Measurements from ENCODE around the gene SMC5.

The SMC5 gene

GRCh38 chr9:70263421-70263820 lies 4.6 kb downstream of the SMC5 start:
- Histone ChIP-seq H3K4me3 (ENCODE audit: low read depth in 1 of 2, low read length in 2 of 2) (no peak overlapping the region), H3K36me3 (ENCODE audit: control insufficient read depth in 1 of 2, insufficient read depth in 2 of 2, low read length in 2 of 2) (peaks cover 27 to 31% of the 10 kb centered on the region in 2 donors), H3K4me1 (ENCODE audit: control insufficient read depth in 1 of 2, insufficient read depth in 2 of 2, low read length in 2 of 2) (peaks cover 16 to 33% of the 10 kb centered on the region in 2 donors), H3K27me3 (ENCODE audit: low read depth, low read length) (no peaks in the 10 kb centered on the region), H3K27ac (ENCODE audit: low read length) (no peak overlapping the region), H3K9me3 (ENCODE audit: control insufficient read depth in 1 of 2, low read length in 2 of 2) (no peaks in the 10 kb centered on the region)

- Histone ChIP-seq H3K27me3 (ENCODE audit: low read depth, low read length) (no peaks in the 10 kb centered on the region), H3K4me1 (ENCODE audit: control insufficient read depth in 1 of 2, insufficient read depth in 2 of 2, low read length in 2 of 2) (no peaks in the 10 kb centered on the region), H3K36me3 (ENCODE audit: control insufficient read depth in 1 of 2, insufficient read depth in 2 of 2, low read length in 2 of 2) (peaks cover 0 to 3% of the 10 kb centered on the region in 2 donors), H3K27ac (ENCODE audit: low read length) (no peak overlapping the region), H3K9me3 (ENCODE audit: control insufficient read depth in 1 of 2, low read length in 2 of 2) (no peaks in the 10 kb centered on the region), H3K4me3 (ENCODE audit: low read depth in 1 of 2, low read length in 2 of 2) (no peak overlapping the region)
Measured at GRCh38 chr9:70278305-70278704, 19.5 kb downstream of the SMC5 start.

- peaks cover 3 to 4% of the 10 kb centered on the region in 2 donors for H3K36me3 ChIP-seq (ENCODE audit: control insufficient read depth in 1 of 2, insufficient read depth in 2 of 2, low read length in 2 of 2)
- no peak overlapping the region for H3K27ac ChIP-seq (ENCODE audit: low read length)
Measured at GRCh38 chr9:70283848-70284247, 25.1 kb downstream of the SMC5 start.

DNA sequence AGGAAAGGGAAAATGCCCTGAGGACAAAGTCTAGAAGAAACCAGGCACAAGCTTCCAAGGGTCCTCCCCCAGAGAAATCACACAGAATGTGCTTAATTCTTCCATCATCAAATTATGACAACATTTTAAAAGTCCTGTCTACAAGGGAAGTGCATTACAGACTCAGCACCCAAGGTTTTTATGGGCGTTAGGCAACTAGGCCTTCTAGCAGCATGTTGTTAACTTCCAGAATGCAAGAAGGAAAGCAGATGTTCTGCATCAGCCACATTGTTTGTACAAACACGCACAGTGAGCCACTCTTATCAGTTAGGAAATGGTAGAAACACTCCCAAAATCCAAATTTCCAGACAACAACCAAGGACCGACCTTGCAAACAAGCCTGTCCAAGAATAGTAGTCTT lies 26.5 kb downstream of the SMC5 start:
- Histone ChIP-seq H3K4me3 (ENCODE audit: low read depth in 1 of 2, low read length in 2 of 2) (no peak overlapping the region), H3K27me3 (ENCODE audit: low read depth, low read length) (no peaks in the 10 kb centered on the region), H3K36me3 (ENCODE audit: control insufficient read depth in 1 of 2, insufficient read depth in 2 of 2, low read length in 2 of 2) (peaks cover 3 to 4% of the 10 kb centered on the region in 2 donors), H3K9me3 (ENCODE audit: control insufficient read depth in 1 of 2, low read length in 2 of 2) (no peaks in the 10 kb centered on the region), H3K4me1 (ENCODE audit: control insufficient read depth in 1 of 2, insufficient read depth in 2 of 2, low read length in 2 of 2) (peaks cover 0 to 16% of the 10 kb centered on the region in 2 donors), H3K27ac (ENCODE audit: low read length) (no peak overlapping the region)

More at GRCh38 chr9:70283848-70284247, 25.1 kb downstream of the SMC5 start:
- Histone ChIP-seq H3K4me1 (ENCODE audit: control insufficient read depth in 1 of 2, insufficient read depth in 2 of 2, low read length in 2 of 2) (peaks cover 0 to 16% of the 10 kb centered on the region in 2 donors), H3K9me3 (ENCODE audit: control insufficient read depth in 1 of 2, low read length in 2 of 2) (no peaks in the 10 kb centered on the region), H3K4me3 (ENCODE audit: low read depth in 1 of 2, low read length in 2 of 2) (no peak overlapping the region), H3K27me3 (ENCODE audit: low read depth, low read length) (no peaks in the 10 kb centered on the region)

GRCh38 chr9:70285981-70286598 lies 27.3 kb downstream of the SMC5 start:
- no peaks in the 10 kb centered on the region for H3K27me3 ChIP-seq (ENCODE audit: low read depth, low read length)
- H3K27ac ChIP-seq (ENCODE audit: low read length) = no peak overlapping the region
- no peak overlapping the region for H3K4me3 ChIP-seq (ENCODE audit: low read depth in 1 of 2, low read length in 2 of 2)
- peaks cover 0 to 16% of the 10 kb centered on the region in 2 donors for H3K4me1 ChIP-seq (ENCODE audit: control insufficient read depth in 1 of 2, insufficient read depth in 2 of 2, low read length in 2 of 2)
- H3K36me3 ChIP-seq (ENCODE audit: control insufficient read depth in 1 of 2, insufficient read depth in 2 of 2, low read length in 2 of 2) = peaks cover 4% of the 10 kb centered on the region in 2 donors
- no peaks in the 10 kb centered on the region for H3K9me3 ChIP-seq (ENCODE audit: control insufficient read depth in 1 of 2, low read length in 2 of 2)

DNA sequence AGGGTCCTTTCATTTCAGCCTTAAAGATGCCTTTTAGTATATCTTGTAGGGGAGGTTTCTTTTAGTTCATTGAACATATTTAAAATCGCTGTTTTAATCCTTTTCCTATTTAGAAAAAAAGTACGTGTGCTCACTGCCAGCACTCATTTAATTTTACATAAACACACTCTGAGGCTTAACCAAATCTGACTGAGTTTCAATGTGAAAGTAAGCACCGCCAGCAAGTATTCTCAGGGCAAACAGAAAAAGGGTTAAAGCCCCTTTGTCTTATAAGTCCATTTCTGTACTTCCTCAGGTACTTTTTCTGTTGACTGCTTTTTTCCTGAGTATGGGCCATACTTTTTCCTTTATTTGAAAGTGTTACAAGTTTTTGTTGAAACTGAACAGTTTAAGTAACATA lies 31.8 kb downstream of the SMC5 start:
- peaks cover 0 to 11% of the 10 kb centered on the region in 2 donors for H3K9me3 ChIP-seq (ENCODE audit: control insufficient read depth in 1 of 2, low read length in 2 of 2)
- H3K4me3 ChIP-seq (ENCODE audit: low read depth in 1 of 2, low read length in 2 of 2) = no peak overlapping the region
- H3K36me3 ChIP-seq (ENCODE audit: control insufficient read depth in 1 of 2, insufficient read depth in 2 of 2, low read length in 2 of 2) = peaks cover 0 to 17% of the 10 kb centered on the region in 2 donors
- peaks cover 0 to 6% of the 10 kb centered on the region in 2 donors for H3K4me1 ChIP-seq (ENCODE audit: control insufficient read depth in 1 of 2, insufficient read depth in 2 of 2, low read length in 2 of 2)
- no peak overlapping the region for H3K27ac ChIP-seq (ENCODE audit: low read length)
- no peaks in the 10 kb centered on the region for H3K27me3 ChIP-seq (ENCODE audit: low read depth, low read length)

DNA sequence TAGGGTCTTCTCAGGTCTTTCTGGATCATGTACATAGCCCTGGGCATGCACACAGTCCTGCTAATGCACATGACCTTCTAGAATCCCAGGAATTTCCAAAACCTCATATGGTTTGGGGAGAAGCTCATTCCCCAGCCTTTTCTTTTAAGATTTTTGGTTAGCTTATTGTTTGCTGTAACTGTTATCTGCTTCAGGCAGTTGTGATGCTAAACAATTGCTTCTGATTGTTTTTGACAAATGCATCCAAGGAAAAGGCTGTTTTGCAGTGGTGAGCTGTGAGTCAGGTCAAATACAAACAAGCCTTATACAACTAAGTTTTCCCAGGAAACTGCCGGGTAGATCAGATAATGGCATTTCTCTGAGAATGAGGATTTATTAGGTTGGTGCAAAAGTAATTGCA lies 32.7 kb downstream of the SMC5 start:
- H3K4me1 ChIP-seq (ENCODE audit: control insufficient read depth in 1 of 2, insufficient read depth in 2 of 2, low read length in 2 of 2) = no peaks in the 10 kb centered on the region
- peaks cover 0 to 21% of the 10 kb centered on the region in 2 donors for H3K36me3 ChIP-seq (ENCODE audit: control insufficient read depth in 1 of 2, insufficient read depth in 2 of 2, low read length in 2 of 2)

DNA sequence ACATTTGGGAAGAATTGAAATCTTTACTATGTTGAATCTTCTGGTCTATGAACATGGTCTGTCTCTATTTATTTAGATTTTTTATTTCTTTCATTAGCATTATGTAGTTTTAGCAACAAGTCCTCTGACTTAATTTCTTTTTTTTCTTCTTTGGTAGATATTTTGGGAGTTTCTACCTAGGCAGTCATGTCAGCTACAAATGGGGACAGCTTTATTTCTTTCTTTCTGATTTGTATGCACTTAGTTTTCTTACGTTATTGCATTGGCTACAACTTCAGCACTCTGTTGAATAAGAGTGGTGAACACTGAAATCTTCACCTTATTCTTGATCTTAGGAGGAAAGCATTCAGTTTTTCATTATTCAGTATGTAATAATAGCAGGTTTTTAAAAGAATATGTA lies 33.5 kb downstream of the SMC5 start:
- Histone ChIP-seq H3K9me3 (ENCODE audit: control insufficient read depth in 1 of 2, low read length in 2 of 2) (peaks cover 0 to 11% of the 10 kb centered on the region in 2 donors), H3K27ac (ENCODE audit: low read length) (no peak overlapping the region), H3K27me3 (ENCODE audit: low read depth, low read length) (no peaks in the 10 kb centered on the region), H3K36me3 (ENCODE audit: control insufficient read depth in 1 of 2, insufficient read depth in 2 of 2, low read length in 2 of 2) (peaks cover 0 to 21% of the 10 kb centered on the region in 2 donors), H3K4me1 (ENCODE audit: control insufficient read depth in 1 of 2, insufficient read depth in 2 of 2, low read length in 2 of 2) (no peaks in the 10 kb centered on the region), H3K4me3 (ENCODE audit: low read depth in 1 of 2, low read length in 2 of 2) (no peak overlapping the region)

More for the DNA sequence above, 32.7 kb downstream of the SMC5 start:
- H3K4me3 ChIP-seq (ENCODE audit: low read depth in 1 of 2, low read length in 2 of 2) = no peak overlapping the region
- H3K27me3 ChIP-seq (ENCODE audit: low read depth, low read length) = no peaks in the 10 kb centered on the region
- no peak overlapping the region for H3K27ac ChIP-seq (ENCODE audit: low read length)
- peaks cover 0 to 11% of the 10 kb centered on the region in 2 donors for H3K9me3 ChIP-seq (ENCODE audit: control insufficient read depth in 1 of 2, low read length in 2 of 2)

GRCh38 chr9:70293214-70293613 lies 34.4 kb downstream of the SMC5 start:
- H3K36me3 ChIP-seq (ENCODE audit: control insufficient read depth in 1 of 2, insufficient read depth in 2 of 2, low read length in 2 of 2) = peaks cover 5 to 26% of the 10 kb centered on the region in 2 donors
- no peak overlapping the region for H3K4me3 ChIP-seq (ENCODE audit: low read depth in 1 of 2, low read length in 2 of 2)
- H3K27me3 ChIP-seq (ENCODE audit: low read depth, low read length) = no peaks in the 10 kb centered on the region
- H3K4me1 ChIP-seq (ENCODE audit: control insufficient read depth in 1 of 2, insufficient read depth in 2 of 2, low read length in 2 of 2) = no peaks in the 10 kb centered on the region
- peaks cover 0 to 11% of the 10 kb centered on the region in 2 donors for H3K9me3 ChIP-seq (ENCODE audit: control insufficient read depth in 1 of 2, low read length in 2 of 2)
- no peak overlapping the region for H3K27ac ChIP-seq (ENCODE audit: low read length)

DNA sequence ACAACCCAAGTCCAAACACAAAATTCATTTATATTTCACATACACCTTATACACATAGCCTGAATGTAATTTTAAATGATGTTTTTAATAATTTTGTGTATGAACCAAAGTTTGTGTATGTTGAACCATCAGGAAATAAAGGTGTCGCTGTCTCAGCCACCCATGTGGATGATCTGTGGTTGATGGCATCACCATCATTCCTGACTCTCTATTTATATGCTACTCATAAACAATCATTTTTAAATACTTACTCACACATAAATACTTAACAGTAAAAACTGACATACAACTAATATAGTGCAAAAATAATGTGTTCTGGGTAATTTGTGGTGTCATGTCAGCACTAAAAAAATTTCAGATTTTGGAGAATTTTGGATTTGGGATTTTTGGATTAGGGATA lies 38.4 kb downstream of the SMC5 start:
- Histone ChIP-seq H3K9me3 (ENCODE audit: control insufficient read depth in 1 of 2, low read length in 2 of 2) (peaks cover 0 to 4% of the 10 kb centered on the region in 2 donors), H3K36me3 (ENCODE audit: control insufficient read depth in 1 of 2, insufficient read depth in 2 of 2, low read length in 2 of 2) (peaks cover 15 to 34% of the 10 kb centered on the region in 2 donors), H3K4me3 (ENCODE audit: low read depth in 1 of 2, low read length in 2 of 2) (no peak overlapping the region), H3K27me3 (ENCODE audit: low read depth, low read length) (no peaks in the 10 kb centered on the region), H3K4me1 (ENCODE audit: control insufficient read depth in 1 of 2, insufficient read depth in 2 of 2, low read length in 2 of 2) (no peaks in the 10 kb centered on the region), H3K27ac (ENCODE audit: low read length) (no peak overlapping the region)

GRCh38 chr9:70298245-70298771 lies 39.5 kb downstream of the SMC5 start:
- H3K4me3 ChIP-seq (ENCODE audit: low read depth in 1 of 2, low read length in 2 of 2) = no peak overlapping the region
- H3K36me3 ChIP-seq (ENCODE audit: control insufficient read depth in 1 of 2, insufficient read depth in 2 of 2, low read length in 2 of 2) = peaks cover 17 to 34% of the 10 kb centered on the region in 2 donors
- H3K4me1 ChIP-seq (ENCODE audit: control insufficient read depth in 1 of 2, insufficient read depth in 2 of 2, low read length in 2 of 2) = no peaks in the 10 kb centered on the region
- no peaks in the 10 kb centered on the region for H3K27me3 ChIP-seq (ENCODE audit: low read depth, low read length)
- no peak overlapping the region for H3K27ac ChIP-seq (ENCODE audit: low read length)
- H3K9me3 ChIP-seq (ENCODE audit: control insufficient read depth in 1 of 2, low read length in 2 of 2) = no peaks in the 10 kb centered on the region

DNA sequence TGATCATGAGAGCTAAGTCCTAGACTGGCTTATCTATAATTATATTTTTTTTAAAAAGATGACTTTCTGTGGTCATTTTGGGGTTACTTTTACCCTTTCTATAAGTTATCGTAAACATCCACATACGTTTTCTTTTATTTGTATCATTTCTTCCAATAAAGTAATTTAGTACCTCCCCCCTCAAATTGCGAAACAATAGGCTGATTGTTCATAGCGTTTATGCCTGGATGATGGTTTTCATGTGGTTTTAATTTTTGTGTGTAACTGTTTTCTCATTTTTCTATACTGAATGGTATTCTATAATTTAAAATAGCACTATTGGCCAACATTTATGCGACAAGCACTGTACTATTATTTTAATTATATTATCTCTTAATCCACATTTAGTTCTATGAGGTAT lies 44.5 kb downstream of the SMC5 start:
- no peaks in the 10 kb centered on the region for H3K9me3 ChIP-seq (ENCODE audit: control insufficient read depth in 1 of 2, low read length in 2 of 2)
- H3K36me3 ChIP-seq (ENCODE audit: control insufficient read depth in 1 of 2, insufficient read depth in 2 of 2, low read length in 2 of 2) = peaks cover 23 to 30% of the 10 kb centered on the region in 2 donors
- H3K27ac ChIP-seq (ENCODE audit: low read length) = no peak overlapping the region
- H3K4me3 ChIP-seq (ENCODE audit: low read depth in 1 of 2, low read length in 2 of 2) = no peak overlapping the region
- H3K27me3 ChIP-seq (ENCODE audit: low read depth, low read length) = no peaks in the 10 kb centered on the region
- H3K4me1 ChIP-seq (ENCODE audit: control insufficient read depth in 1 of 2, insufficient read depth in 2 of 2, low read length in 2 of 2) = no peaks in the 10 kb centered on the region
